ENCODE results near the gene CFAP100. TPM values are rescaled to one million over a fixed set of nuclear protein-coding genes. Genes with fewer than 3 reads are reported as not detected.

The CFAP100 gene
- total RNA-seq, 1 experiment from 2014 or later = not detected

DNA sequence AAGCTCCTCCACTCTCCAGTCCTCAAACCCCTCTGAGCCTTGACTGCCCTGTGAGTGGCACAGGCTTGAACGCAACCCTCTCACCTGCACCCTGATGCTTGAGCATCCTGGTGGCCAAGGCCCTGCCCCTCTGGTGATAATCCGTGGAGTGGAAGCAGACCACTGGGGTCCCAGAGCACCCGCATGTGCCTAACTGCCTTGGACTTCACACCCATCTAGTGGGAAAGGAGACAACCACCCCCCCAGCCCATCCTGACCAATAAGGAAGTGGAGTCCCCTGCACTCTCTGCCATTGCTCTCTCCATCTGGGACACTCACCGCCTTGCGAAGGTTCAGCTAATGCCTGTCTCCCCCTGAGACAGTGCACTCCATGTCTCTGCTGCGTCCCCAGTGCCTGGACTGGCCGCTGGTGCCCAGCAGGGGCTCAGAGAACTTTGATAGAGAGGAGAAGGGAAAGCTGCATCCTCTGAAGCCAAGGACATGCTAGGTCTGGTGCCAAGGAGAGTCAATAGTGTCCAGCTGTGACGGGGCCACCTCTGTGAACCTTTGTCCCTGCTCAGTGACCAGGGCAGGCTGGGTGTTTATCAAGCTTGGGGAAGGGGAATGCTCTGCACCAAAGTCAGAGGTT is 40.9 kb upstream of the CFAP100 start:
- H3K27ac ChIP-seq = no peak overlapping the region
- CTCF ChIA-PET = no interaction called here
- no peaks in the 10 kb centered on the region for H3K9me3 ChIP-seq (ENCODE audit: insufficient read depth, low read depth)
- POLR2A ChIA-PET (ENCODE audit: unreplicated experiment) = interaction anchor here (0.6 kb wide), 1 partner anchor 1166 kb away, joined by 3 read pairs; no protein-coding TSS in a partner anchor
- intact Hi-C loops (cut with micrococcal nuclease; ENCODE audit: unreplicated experiment) = loop anchor here (10.0 kb wide), 1 partner anchor 89 kb away; no protein-coding TSS in a partner anchor
- no peaks in the 10 kb centered on the region for H3K36me3 ChIP-seq (ENCODE audit: low read depth)
- no peak overlapping the region for H2AFZ ChIP-seq
- peaks cover 11% of the 10 kb centered on the region; the same call in 1 of the 2 replicates for H3K27me3 ChIP-seq (ENCODE audit: insufficient read depth, low read depth)
- H3K79me2 ChIP-seq (ENCODE audit: low read depth) = no peaks in the 10 kb centered on the region
- no peaks in the 10 kb centered on the region for H3K9me2 ChIP-seq (ENCODE audit: insufficient read depth)
- no peaks in the 10 kb centered on the region for H3K4me1 ChIP-seq (replicated peaks; ENCODE audit: insufficient read depth)
- no peaks in the 10 kb centered on the region for H4K20me1 ChIP-seq (ENCODE audit: insufficient read depth)
- H3F3A ChIP-seq (ENCODE audit: insufficient read depth, low read depth) = no peaks in the 10 kb centered on the region
- BruUV-seq (replicated peaks) = no TSS peak
- TF ChIP-seq, protein P1, sequence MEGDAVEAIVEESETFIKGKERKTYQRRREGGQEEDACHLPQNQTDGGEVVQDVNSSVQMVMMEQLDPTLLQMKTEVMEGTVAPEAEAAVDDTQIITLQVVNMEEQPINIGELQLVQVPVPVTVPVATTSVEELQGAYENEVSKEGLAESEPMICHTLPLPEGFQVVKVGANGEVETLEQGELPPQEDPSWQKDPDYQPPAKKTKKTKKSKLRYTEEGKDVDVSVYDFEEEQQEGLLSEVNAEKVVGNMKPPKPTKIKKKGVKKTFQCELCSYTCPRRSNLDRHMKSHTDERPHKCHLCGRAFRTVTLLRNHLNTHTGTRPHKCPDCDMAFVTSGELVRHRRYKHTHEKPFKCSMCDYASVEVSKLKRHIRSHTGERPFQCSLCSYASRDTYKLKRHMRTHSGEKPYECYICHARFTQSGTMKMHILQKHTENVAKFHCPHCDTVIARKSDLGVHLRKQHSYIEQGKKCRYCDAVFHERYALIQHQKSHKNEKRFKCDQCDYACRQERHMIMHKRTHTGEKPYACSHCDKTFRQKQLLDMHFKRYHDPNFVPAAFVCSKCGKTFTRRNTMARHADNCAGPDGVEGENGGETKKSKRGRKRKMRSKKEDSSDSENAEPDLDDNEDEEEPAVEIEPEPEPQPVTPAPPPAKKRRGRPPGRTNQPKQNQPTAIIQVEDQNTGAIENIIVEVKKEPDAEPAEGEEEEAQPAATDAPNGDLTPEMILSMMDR (conservative IDR thresholded peaks at IDR 0.05) = no peak
- TF ChIP-seq EZH2 (IDR thresholded peaks at IDR 0.05; ENCODE audit: low read depth) = no peak
- no peak overlapping the region for H3K4me3 ChIP-seq
- H3K4me2 ChIP-seq = no peak overlapping the region
- no peak for DNase-seq

DNA sequence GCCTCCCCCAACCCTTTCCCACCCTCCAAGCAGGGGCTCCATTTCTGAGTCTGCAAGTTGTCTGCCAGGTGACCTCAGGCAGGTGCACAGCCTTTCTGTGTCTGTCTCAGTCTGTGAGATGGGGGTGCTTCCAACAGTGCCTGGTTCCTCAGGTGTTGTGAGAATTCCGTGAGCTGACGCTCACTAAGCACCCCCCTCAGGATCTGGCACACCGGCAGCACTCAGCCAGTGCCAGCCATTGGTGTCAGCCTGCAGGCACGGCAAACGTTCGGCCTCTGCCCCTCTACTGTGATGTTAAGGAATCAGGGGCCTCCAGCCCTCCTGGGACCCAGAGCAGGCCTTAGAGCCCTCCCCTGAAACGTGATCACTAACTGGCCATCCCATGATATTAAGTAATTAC is 39.9 kb upstream of the CFAP100 start:
- H3K27ac ChIP-seq = no peak overlapping the region
- no peak for DNase-seq
- BruUV-seq (replicated peaks) = no TSS peak
- peaks cover 20% of the 10 kb centered on the region for H3K27me3 ChIP-seq (ENCODE audit: insufficient read depth, low read depth)
- no peak overlapping the region for H3K4me3 ChIP-seq
- no peaks in the 10 kb centered on the region for H4K20me1 ChIP-seq (ENCODE audit: insufficient read depth)
- TF ChIP-seq, protein P1 (conservative IDR thresholded peaks at IDR 0.05) = no peak
- TF ChIP-seq EZH2 (IDR thresholded peaks at IDR 0.05; ENCODE audit: low read depth) = no peak
- H3K79me2 ChIP-seq (ENCODE audit: low read depth) = no peaks in the 10 kb centered on the region
- no peaks in the 10 kb centered on the region for H3K36me3 ChIP-seq (ENCODE audit: low read depth)
- intact Hi-C loops (cut with micrococcal nuclease; ENCODE audit: unreplicated experiment) = loop anchor here (10.0 kb wide), 1 partner anchor 90 kb away; no protein-coding TSS in a partner anchor
- no peaks in the 10 kb centered on the region for H3K4me1 ChIP-seq (replicated peaks; ENCODE audit: insufficient read depth)
- CTCF ChIA-PET = no interaction called here
- H3K9me3 ChIP-seq (ENCODE audit: insufficient read depth, low read depth) = no peaks in the 10 kb centered on the region
- no peak overlapping the region for H3K4me2 ChIP-seq
- H3F3A ChIP-seq (ENCODE audit: insufficient read depth, low read depth) = no peaks in the 10 kb centered on the region
- POLR2A ChIA-PET (ENCODE audit: unreplicated experiment) = no interaction called here
- no peaks in the 10 kb centered on the region for H3K9me2 ChIP-seq (ENCODE audit: insufficient read depth)
- H2AFZ ChIP-seq = no peak overlapping the region

DNA sequence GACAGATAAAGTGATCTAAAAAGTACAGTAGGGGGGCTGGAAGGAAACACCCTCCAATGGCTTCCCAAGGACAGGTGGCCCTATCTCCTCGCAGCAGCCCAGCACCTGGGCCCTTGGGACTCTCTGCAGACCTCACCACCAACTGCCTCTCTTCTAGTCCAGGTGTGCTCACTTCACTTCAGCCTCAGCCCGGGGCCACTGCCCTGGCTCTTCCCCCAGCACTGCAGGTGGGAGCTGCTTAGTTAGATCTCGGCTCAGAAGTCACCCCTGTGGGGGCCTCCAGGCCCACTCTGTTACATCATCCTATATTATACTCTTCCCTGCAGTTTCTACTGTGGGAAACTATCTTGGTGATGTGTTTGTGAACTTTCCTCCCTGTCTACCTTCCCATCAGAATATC is 39.5 kb upstream of the CFAP100 start:
- TF ChIP-seq, protein P1 (conservative IDR thresholded peaks at IDR 0.05) = no peak
- TF ChIP-seq EZH2 (IDR thresholded peaks at IDR 0.05; ENCODE audit: low read depth) = no peak
- Histone ChIP-seq H3K36me3 (ENCODE audit: low read depth) (no peaks in the 10 kb centered on the region), H3K27me3 (ENCODE audit: insufficient read depth, low read depth) (peaks cover 20% of the 10 kb centered on the region), H3K4me2 (no peak overlapping the region), H3K4me3 (no peak overlapping the region), H3K9me2 (ENCODE audit: insufficient read depth) (no peaks in the 10 kb centered on the region), H2AFZ (no peak overlapping the region), H3K9me3 (ENCODE audit: insufficient read depth, low read depth) (no peaks in the 10 kb centered on the region), H3K27ac (no peak overlapping the region), H3K79me2 (ENCODE audit: low read depth) (no peaks in the 10 kb centered on the region), H3F3A (ENCODE audit: insufficient read depth, low read depth) (no peaks in the 10 kb centered on the region), H3K4me1 (replicated peaks; ENCODE audit: insufficient read depth) (no peaks in the 10 kb centered on the region), H4K20me1 (ENCODE audit: insufficient read depth) (no peaks in the 10 kb centered on the region)
- no peak for DNase-seq
- ChIA-PET POLR2A (ENCODE audit: unreplicated experiment) (no interaction called here), CTCF (no interaction called here)
- no TSS peak for BruUV-seq (replicated peaks)
- intact Hi-C loops (cut with micrococcal nuclease; ENCODE audit: unreplicated experiment) = loop anchor here (10.0 kb wide), 1 partner anchor 90 kb away; no protein-coding TSS in a partner anchor

Measured in PC-9 (cell line).